GM21528 (cell line): Measurements from ENCODE around the gene NAPB.

Source experiments
- ATAC-seq: cut with Tn5 transposase; IDR thresholded peaks from one replicate; pipeline ENCODE4 v1.9.1; 2021; ENCODE audit warnings: mild to moderate bottlenecking, moderate library complexity; ENCODE audit not compliant: unreplicated experiment, low FRiP score

NAPB gene

GRCh38 chr20:23408957-23409356 is 12.3 kb downstream of the NAPB start:
- no peak for ATAC-seq

GRCh38 chr20:23407781-23408464 is 13.4 kb downstream of the NAPB start:
- ATAC-seq, result peak; percentile 81

GRCh38 chr20:23406880-23407279 is 14.4 kb downstream of the NAPB start:
- ATAC-seq, result no peak

GRCh38 chr20:23404196-23404595 is 17.1 kb downstream of the NAPB start:
- ATAC-seq, result no peak

- ATAC-seq, result no peak
These were observed 17.5 kb downstream of the NAPB start for GRCh38 chr20:23403751-23404150.

GRCh38 chr20:23401051-23401450 is 20.2 kb downstream of the NAPB start:
- no peak for ATAC-seq

- no peak for ATAC-seq
These were observed 21.6 kb downstream of the NAPB start for GRCh38 chr20:23399568-23400241.

- no peak for ATAC-seq
These were observed 23.3 kb downstream of the NAPB start for GRCh38 chr20:23397961-23398360.

- no peak for ATAC-seq
These were observed 24.2 kb downstream of the NAPB start for GRCh38 chr20:23396950-23397627.

GRCh38 chr20:23393996-23394775 is 27.1 kb downstream of the NAPB start:
- no peak for ATAC-seq

GRCh38 chr20:23391707-23392310 is 29.5 kb downstream of the NAPB start:
- no peak for ATAC-seq

GRCh38 chr20:23390091-23390774 is 31.1 kb downstream of the NAPB start:
- no peak for ATAC-seq

- no peak for ATAC-seq
These were observed 34.2 kb downstream of the NAPB start for GRCh38 chr20:23387118-23387443.

- no peak for ATAC-seq
These were observed 34.8 kb downstream of the NAPB start for GRCh38 chr20:23386304-23387117.

GRCh38 chr20:23381876-23382275 is 39.4 kb downstream of the NAPB start:
- ATAC-seq, result no peak

- ATAC-seq, result no peak
These were observed 41.5 kb downstream of the NAPB start for GRCh38 chr20:23379772-23380171.

GRCh38 chr20:23375827-23376226 is 45.5 kb downstream of the NAPB start:
- ATAC-seq, result no peak

GRCh38 chr20:23374441-23374840 is 46.8 kb downstream of the NAPB start:
- ATAC-seq, result no peak

GRCh38 chr20:23371496-23371895 is 49.8 kb downstream of the NAPB start:
- no peak for ATAC-seq
